Endometrial microvascular endothelial cells (primary cell): Measurements from ENCODE around the gene ELOVL5. TPM values are rescaled to one million over a fixed set of nuclear protein-coding genes. Genes with fewer than 3 reads are reported as not detected.

Experiments
- in situ Hi-C: cut with HindIII; loops from 2 replicates; pipeline ENCODE4 v1.10.0; 2017; ENCODE audit warnings: low sequenced_read_pairs, low pct_unique_long_range_greater_than_20kb; ENCODE audit errors: inconsistent ontology term
- total RNA-seq: library from RNA; depleted of rRNA; stranded (reverse); fragments of >200 nt; gene quantifications from one replicate; pipeline ENCODE4 v1.2.3, GENCODE V29; 2015; ENCODE audit errors: inconsistent ontology term

ELOVL5 gene
- total RNA-seq, 1 donor from 2014 or later, result 94.4 TPM

- in situ Hi-C loops, result no loop called here
Observed at GRCh38 chr6:53258774-53259155, 90.0 kb downstream of the ELOVL5 start.

GRCh38 chr6:53258076-53258773 lies 90.5 kb downstream of the ELOVL5 start:
- in situ Hi-C loops, result no loop called here

- in situ Hi-C loops, result no loop called here
Observed at GRCh38 chr6:53257533-53257932, 91.2 kb downstream of the ELOVL5 start.

DNA sequence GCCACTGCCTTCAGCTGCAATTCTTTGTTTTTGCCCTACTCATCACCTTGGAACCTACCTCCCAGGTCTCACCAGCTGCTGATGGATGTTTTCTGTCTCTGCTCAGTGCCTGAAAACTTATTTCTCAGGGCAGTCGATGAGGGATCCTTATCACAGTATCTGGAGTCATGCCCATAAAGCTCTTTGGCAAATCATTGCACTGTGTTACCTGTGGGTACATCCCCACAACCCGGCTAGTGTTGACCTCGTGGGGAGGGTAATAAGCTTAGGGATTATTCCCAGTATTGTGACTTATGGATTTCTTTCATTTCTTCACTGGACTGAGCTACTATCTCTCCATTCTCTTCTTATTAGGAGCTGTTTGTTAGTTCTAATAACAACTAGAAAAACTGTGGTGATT lies 91.7 kb downstream of the ELOVL5 start:
- in situ Hi-C loops, result no loop called here

- in situ Hi-C loops, result no loop called here
Observed at GRCh38 chr6:53252177-53252692, 96.5 kb downstream of the ELOVL5 start.

DNA sequence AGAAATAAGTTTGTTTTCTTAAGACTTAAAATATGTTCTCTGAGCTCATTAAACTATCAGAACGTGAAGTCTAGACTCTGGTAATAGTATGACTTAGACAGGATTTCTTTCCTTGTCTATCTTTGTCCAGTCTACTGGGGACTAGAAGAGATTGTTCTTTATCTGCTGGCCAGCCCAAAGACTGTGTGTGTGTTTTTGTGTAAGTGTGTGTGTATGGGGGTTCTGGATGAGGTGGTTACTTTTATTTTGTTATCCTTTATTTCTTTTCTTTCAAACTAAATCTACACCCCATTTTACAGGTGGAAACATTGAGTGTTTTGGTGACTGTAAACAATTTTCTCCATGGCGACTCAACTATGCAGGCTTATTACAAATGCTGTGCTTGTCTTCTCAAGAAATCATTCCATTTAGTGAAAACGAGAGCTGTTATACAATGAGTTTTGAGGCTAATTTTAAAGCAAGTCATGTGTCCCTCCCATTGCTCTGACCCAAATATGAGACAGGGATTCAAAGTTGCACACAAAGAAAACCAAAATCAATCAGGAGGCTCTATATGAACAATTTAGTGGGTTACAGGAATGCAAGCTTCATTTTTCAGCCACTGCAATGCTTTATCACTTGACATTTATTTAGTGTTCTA lies 97.6 kb downstream of the ELOVL5 start:
- in situ Hi-C loops, result no loop called here

DNA sequence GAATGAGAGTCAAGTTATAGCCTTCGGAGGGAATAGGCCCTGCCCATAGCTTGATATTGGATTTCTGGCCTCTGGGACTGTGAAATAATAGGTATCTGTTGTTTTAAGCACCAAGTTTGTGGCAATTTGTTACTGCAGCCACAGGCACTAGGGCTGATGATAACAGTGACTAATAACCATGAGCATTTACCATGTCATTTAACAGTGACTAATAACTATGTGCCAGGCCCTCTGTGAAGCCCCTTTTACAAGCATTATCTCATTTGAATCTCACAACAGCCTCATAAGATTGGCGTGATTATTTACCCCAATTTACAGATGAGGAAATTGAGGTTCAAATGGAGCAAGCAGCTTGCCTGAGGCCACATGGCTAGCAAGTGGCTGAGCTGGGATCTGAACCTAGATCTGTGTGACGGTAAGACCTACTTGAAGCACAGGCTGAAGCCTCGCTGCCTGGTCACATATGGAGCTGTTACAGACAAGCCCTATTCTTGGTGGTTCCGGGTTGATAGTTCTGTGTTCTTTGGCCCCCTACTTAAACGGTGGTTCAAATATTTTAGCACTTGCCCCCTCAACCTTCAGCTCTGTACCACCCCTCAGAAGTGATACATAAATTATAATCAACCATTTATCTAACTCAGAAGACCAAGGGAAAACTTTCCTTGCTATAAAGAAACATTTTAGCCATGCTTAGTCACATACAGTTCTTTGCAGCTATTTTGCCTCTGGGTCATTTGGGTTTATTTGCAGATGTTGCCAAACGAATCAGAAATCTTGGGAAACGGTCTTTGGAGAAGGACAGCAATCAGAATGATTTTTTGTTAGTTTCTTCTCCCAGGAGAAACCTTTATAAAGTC lies 98.3 kb downstream of the ELOVL5 start:
- in situ Hi-C loops, result no loop called here

DNA sequence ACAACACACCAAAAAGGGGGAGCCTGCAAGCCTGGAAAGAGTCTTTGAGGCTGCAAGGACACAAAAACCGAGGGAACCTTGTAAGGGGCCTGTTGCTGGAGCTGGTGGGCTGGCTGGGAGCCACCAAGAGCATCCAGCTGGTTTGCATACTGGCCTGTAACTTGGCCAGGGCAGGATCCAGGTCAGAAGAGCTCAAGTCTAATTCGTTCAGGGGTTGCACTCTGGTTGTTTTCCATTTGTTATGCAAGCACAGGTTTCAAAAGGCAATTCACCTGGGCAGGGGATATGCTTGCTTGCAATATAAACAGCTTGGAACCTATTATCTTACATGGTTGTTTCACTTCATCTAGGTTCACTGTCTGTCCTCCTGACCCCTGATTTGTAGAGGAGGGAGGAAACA lies 101.8 kb downstream of the ELOVL5 start:
- in situ Hi-C loops, result no loop called here

DNA sequence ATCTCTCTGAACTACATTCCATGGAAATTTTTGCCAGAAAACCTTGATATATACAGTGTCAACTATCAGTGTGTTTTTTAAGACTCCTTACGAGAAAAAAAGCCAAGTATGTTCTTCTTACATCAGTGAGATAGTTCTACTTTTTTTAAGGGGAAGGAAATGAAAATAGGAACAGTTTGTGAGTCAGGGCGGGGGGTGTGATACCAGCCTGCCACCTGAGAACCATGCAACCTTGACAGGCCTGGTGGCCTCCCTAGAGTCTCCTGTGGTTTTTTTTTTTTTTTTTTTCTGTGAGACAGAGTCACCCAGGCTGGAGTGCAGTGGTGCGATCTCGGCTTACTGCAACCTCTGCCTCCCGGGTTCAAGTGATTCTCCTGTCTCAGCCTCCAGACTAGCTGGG lies 103.8 kb downstream of the ELOVL5 start:
- in situ Hi-C loops, result no loop called here

GRCh38 chr6:53244399-53244931 lies 104.3 kb downstream of the ELOVL5 start:
- in situ Hi-C loops, result no loop called here

DNA sequence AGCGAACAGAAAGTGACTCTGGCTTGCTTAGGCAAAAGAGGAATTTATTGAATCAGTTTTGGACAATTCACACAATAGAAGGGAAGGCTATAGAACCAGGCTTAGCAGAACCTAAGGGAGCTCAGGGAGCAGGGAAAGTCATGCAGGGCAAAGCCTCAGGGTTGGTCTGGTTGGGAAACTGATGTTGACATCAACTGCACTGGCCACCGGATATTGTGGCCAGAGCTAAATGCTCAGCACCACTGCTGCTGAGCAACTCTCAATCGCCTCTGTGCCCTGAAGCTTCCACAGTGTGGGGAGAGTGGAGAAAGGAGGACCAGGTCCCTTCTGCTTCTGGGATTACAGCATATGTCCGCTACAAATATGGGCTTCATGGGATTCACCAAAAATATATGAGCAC lies 106.8 kb downstream of the ELOVL5 start:
- in situ Hi-C loops, result no loop called here

DNA sequence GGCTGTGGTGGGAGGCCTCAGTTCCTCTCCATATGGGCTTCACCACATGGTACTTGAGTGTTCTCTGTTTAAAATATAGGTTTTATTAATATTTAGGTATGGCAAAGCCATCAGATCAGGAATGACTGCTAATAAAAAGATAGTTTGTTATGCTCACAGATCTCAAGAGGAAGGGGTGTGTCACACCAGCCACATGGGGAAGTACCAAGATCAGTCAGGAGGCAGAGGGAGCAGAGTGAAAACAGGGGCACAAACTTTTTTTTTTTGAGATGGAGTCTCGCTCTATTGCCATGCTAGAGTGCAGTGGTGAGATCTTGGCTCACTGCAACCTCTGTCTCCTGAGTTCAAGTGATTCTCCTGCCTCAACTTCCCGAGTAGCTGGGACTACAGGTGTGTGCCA lies 108.0 kb downstream of the ELOVL5 start:
- in situ Hi-C loops, result no loop called here

DNA sequence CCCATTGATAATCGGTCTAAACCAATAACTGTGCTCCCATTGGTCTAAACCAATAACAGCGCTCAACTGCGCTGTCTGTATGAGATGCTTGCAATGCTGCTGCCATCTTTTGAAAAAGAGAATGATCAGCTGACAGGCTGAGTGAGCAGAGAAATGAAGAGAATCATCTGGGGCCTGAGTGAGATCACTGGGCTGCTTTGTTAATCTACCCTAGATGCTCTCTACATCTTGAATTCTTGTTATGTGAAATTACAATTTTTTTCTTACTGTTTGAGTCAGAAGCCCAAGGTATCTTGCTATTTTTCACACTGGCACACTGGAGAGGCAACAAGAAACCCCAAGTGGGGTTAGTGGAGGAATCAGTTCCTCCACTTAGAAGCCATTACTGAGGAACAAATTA lies 108.6 kb downstream of the ELOVL5 start:
- in situ Hi-C loops, result no loop called here

GRCh38 chr6:53239526-53239925 lies 109.2 kb downstream of the ELOVL5 start:
- in situ Hi-C loops, result no loop called here

DNA sequence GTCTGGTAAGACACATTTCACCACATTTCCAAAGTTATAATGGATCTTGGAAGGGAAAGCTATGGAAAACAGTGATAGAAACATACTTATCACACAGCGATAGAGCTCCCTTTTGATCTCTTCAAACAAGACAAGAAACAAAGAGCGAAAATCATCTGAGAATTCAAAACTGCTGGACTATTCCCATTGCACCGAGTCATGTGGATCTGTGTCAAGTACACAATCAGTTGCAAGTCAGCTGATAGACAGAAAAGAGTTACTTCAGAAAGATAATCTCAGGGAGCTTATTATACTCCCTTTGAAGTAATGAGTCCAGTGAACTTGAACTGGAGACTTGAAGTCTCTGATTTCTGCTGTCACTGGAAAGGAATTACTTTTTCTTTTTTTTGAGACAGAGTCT lies 110.4 kb downstream of the ELOVL5 start:
- in situ Hi-C loops, result no loop called here

- in situ Hi-C loops, result no loop called here
Observed at GRCh38 chr6:53236241-53236640, 112.5 kb downstream of the ELOVL5 start.

GRCh38 chr6:53235508-53235907 lies 113.2 kb downstream of the ELOVL5 start:
- in situ Hi-C loops, result no loop called here

GRCh38 chr6:53233309-53233708 lies 115.4 kb downstream of the ELOVL5 start:
- in situ Hi-C loops, result no loop called here

- in situ Hi-C loops, result no loop called here
Observed at GRCh38 chr6:53230775-53231467, 117.8 kb downstream of the ELOVL5 start.
